GM18873 (cell line): ENCODE data around the gene PLOD3.

ENCODE experiments used
- ATAC-seq: cut with Tn5 transposase; IDR thresholded peaks from one replicate; pipeline ENCODE4 v1.9.1; 2021; ENCODE audit warnings: mild to moderate bottlenecking, moderate library complexity, moderate number of reproducible peaks; ENCODE audit not compliant: unreplicated experiment, low FRiP score

PLOD3 gene

DNA sequence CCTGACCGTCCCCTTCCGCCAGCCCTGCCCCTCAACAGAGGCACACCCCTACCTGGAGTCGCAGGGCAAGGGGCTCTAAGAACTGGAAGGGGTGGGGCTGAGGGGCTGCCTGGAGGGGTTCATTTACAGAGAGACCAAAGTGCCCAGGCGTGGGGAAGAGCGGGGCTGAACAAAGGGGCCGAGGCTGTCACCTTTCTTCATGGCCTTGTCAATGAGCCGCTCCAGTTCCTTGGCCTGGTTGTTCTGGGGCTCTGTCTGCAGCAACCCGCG lies 22.5 kb upstream of the PLOD3 start:
- ATAC-seq, result no peak

DNA sequence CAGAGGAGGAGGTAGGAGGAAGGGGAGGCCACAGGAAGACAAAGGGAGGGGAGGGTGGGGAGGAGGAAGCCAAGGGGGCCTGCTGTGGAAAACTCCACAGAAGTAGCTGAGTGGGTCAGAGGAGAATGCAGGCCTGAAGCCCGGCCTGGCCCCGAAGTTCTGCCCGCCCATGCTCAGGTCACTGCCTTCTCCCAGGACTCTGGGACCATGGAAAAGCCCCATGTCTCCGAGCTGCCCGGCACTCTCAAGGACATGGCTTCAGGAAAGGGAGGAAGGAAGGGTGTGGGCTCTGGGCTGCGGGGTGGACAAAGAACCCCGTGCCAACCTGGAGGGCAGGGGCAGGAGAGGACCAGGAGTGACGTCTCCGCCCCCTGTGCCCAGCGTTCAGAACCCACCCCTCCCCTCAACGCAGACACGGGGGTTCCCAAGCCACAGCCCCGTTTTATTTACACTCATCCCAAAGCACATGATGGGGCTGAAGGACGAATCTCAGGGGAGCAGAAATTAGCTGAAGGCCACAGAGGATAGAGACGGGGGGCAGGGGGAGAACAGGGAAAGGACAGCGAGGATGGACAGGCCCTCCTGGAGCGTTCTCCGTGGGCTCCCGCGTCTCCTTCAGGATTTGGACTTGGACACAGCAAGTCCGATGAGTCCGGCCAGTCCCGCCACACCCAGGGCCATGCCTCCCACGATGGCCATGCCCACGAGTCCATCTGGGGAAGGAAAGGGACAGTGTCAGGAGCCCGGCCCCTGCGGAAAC lies 22.0 kb upstream of the PLOD3 start:
- no peak for ATAC-seq

DNA sequence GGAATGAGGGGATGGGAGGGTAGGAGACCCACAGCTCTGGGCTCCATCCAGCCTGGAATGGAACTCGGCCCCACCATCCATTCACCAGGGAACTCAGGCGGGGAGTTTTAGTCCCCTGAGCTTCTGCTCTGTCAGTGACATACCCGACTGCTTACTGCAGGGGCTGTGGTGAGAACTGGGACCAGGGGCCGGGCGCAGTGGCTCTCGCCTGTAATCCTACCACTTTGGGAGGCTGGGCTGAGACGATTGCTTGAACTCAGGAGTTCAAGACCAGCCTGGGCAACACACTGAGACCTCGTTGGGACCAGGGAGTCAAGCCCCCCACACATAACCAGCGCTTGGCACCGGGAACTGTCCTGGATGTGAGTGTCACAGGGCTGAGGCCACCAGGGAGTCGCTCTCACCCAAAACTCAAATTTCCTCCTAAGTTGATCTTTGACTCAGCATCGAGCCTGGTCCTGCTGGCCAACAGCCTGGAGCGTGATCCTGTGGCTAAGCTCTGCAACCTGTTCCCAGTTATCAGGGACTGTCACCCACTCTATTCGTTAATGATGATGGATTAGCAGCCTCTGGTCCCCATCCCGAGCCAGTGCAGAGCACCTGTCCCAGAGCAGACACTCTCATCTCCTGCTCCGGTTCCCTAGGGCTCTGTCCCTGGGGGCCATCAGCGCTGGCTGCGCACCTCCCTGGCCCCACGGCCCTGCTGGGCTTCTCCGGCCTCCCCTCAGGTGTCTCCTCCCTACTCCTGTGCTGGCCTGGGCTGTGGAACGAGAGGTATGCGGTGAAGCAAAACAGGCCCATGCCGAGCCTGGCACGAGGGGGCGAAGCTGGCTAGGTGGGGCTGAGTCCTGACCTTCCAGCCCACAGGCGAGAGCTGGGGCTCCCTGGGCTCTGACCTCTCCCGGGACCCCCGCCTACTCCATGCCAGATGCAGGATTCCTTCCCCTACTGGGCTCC lies 21.1 kb upstream of the PLOD3 start:
- ATAC-seq, result no peak

DNA sequence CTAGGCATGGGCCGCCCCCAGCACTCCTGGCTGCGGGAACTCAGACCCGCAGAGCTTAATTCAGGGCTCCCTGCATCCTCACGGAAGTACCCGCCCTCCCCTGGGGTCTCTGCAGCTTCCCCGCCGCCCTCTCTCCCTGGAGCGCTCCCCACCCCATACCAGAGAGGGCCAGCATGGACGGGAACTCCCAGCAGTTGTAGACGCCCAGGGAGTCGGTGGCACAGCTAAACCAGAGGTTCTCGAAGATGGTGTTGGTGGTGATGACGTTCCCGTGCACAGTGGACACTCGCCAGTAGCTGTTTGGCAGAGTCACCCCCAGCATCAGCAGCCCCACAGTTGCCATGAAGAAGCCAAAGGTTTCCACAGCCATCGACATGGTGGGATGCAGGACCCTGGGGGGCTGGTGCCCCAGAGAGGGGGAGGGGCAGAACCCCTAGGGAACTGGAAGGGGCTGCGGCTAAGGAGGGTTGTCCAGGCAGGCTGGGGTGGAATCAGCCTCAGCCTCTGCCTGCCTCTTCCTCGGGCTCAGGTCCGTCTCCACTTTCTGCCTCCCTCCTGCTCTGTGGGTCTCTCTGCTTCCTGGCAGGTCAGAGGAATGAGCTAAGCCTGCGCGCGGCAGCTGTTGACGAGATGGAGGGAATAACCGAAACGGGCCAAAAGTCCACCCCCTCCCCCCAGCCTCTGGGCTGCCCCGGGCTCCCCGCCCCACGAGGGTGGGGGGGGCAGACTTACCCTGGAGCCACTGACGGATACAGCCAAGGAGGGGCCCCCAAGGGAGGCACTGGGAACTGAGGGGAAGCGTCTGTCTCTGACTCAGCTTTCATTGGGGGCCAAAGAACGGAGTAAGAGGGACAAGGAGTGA lies 20.1 kb upstream of the PLOD3 start, which contains the start of gene CLDN15:
TSS of gene CLDN15 (minus strand) at position 597 of the 862 bp plus-strand sequence. CDS start at position 376, 221 bp downstream.
- no peak for ATAC-seq

DNA sequence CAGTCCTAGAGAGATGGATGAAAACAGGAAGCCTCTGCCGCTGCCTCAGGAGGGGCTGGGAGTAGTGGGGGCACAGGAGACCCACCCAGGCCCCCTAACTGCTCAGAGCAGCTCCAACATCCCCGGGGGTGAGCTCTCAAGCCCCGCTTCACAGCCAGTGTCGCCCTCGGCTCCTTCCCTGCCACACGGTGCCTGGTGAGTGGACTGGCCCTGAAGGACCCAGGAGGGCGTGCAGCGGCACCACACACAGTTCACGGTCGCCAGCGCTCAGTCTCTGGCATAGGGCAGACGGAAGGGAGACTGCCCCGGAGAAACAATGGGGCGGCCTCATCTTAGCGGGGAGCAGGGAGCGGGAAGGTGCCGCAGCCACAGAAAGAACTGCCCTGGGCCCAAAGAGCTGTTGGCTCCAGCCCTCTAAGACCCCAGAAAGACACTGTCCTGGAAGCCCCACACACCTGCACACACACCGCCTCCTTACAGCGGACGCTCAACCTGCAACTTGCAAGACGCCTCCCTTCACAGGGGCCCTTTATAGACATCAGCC lies 19.0 kb upstream of the PLOD3 start:
- ATAC-seq, result no peak

DNA sequence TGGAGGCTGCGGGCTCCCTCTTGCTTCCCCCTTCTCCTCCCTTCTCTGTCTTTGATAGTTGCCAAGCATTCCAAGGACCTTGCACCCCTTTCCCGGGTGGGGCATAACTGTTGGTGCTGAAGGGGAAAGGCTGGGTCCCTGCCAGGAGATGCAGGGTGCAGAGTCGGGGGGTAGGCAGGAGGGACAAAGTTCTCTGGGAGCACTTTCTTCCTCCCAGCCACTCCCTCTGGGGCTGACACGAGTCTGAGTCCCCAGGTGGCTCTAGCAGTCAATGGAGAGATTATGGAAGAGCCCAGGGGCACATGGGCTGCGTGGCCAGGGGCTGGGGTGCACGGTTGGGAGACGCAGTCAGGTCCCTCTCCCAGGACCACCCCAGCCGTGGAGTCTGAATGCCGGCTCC lies 18.1 kb upstream of the PLOD3 start:
- no peak for ATAC-seq

DNA sequence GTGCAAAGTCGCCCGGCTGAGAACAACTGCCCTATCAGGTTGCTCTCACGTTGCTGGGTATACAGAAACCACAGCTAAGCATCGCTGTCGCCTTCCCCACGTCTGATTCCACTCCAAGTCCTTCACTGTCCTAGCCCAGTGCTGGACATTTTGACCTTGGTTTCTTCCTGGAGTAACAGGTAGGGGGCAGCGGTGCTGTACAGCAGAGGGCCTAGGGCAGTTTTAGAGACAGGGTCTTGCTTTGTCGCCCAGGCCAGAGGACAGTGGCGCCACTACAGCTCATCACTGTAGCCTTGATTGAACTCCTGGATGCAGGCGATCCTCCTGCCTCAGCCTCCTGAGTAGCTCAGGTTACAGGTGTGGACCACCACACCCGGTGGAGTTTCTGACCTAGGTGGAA lies 17.7 kb upstream of the PLOD3 start:
- ATAC-seq, result no peak

DNA sequence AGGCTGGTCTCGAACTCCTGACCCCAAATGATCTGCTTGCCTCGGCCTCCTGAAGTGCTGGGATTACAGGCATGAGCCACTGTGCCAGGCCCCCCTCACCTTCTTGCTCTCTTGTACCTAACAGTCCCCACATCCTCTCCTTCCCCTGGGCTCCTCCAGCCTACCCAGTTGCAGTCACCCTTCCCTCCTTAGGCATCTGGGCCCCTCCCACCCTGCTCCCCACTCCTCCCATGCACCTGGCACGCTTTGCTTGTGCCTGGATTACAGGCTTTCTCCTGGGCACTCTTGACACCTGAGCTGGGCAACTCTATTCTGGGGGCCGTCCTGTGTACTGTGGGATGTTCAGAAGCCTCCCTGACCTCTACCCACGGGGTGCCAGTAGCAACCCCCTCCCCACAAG lies 17.3 kb upstream of the PLOD3 start:
- no peak for ATAC-seq

DNA sequence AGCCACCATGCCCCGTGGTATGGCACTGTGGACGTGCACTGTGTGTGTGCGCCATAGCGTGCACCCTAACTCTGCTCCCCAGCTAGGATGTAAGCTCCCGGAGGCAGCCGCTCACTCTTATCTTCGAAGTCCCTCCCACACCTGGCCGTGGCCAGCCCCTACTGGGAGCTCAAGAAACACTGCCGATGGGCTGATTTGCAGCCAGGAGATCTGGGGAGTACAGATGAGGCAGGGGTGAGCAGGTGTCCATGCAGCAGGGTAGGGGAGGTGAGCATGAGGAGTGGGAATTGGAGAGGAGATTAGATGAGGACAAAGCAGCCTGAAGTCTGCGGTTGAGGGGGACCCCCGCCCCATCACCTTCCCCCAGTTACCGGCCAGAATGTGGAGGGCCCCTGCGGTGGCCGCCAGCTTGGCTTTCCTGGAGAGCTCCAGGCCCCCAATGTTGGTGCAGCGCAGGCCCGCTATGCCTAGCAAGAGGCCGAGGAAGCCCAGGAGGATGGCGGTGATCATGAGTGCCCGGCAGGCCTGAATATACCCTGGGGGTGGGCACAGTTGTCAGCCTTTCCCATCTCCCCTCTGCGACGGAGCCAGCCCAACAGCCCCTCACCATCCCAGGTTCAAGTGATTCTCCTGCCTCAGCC lies 16.6 kb upstream of the PLOD3 start:
- no peak for ATAC-seq

DNA sequence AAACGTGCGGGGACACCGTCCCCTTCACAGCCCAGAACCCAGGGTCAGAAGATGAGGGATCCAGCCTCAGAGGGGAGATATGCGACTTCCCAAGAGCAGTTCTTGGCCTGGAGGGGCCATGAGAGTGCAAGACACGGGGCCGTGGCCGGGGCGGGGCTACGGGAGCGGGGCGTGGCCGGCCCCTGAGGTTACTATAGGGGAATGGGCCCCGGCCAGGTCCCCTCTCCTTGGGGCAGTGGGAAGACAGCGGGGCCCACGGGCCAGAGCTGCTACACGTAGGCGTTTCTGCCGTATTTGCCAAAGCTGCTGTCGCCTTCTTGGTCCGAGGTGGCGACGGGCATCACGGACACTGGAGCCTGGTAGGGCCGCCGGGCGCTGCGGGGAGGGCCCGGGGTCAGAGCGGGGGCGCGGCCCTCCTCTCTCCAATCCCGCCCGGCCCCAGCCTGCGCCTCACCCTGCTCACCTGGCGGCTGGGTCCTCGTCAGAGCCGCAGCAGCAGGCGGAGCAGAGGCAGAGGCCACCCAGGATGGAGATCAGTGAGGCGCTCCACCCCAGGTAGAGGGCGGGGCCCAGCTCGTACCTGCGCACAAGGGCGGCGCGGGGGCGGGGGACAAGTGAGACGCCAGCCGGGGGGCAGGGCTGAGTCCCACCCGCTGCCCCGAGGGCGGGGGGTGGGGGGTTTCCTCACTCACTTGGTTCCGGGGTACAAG lies 14.9 kb upstream of the PLOD3 start:
- no peak for ATAC-seq

DNA sequence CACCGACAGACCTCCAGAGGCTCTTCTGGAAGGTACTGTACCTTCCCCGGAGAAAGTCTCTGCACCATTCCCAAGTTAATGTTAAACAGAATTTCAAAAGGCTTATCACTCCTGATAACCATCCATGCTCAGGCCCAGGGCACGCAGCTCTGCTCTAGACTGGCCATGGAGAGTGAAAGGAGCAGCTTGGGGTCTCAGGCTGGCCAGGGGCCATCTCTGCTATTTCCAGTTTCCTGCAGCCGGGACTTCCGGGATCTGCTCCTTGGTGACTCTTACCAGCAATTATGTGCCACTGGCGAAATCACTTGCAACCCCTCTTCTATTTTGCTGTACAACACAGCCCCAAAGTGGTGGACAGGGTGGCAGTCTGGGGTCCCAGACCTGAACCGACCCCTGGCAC lies 14.3 kb upstream of the PLOD3 start:
- no peak for ATAC-seq

DNA sequence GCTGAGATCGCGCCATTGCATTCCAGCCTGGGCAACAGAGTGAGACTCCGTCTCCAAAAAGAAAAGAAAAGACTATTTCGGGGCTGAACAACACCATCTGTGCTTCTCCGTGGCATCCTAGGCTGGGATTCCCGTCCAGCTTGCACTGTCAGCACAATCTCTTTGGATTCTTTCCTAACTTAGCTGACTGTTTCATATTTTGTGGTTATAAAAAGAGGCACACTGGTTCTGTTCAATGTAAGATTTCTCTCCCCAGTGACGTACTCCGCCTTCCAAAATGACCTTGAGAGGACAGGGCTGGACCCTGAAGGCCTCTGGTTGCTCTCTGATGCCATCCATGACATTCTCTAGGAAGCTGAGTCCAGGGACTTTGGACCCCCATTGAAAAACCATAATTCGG lies 9.3 kb upstream of the PLOD3 start:
- ATAC-seq, result no peak

DNA sequence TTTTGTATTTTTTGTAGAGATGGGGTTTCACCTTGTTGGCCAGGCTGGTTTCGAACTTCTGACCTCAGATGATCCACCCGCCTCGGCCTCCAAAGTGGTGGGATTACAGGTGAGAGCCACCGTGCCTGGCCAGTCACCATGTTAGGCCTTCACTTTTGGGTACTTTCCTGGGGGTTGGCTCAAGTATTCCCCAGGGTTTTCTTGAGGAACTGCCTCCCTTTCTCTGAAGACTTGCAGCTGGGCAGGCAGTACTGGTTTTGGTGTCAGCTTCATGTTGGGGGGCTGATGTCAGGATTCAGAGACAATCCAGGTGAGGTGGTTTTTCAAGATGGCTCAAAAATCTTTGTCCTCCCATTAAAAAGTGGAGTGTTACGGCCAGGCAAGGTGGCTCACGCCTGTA lies 8.3 kb upstream of the PLOD3 start:
- no peak for ATAC-seq

DNA sequence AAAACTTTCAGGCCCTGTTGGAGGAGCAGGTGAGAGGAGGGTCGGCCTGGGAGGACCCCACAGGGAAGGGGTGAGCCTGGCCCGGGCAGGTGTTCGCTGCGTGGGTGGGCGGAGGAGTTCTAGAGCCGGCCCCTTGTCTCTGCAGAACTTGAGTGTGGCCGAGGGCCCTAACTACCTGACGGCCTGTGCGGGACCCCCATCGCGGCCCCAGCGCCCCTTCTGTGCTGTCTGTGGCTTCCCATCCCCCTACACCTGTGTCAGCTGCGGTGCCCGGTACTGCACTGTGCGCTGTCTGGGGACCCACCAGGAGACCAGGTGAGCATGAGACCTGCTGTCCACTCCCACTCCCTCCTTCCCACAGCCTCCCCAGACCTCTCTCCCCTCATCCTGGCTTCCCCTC lies 6.1 kb upstream of the PLOD3 start:
- ATAC-seq, result no peak

DNA sequence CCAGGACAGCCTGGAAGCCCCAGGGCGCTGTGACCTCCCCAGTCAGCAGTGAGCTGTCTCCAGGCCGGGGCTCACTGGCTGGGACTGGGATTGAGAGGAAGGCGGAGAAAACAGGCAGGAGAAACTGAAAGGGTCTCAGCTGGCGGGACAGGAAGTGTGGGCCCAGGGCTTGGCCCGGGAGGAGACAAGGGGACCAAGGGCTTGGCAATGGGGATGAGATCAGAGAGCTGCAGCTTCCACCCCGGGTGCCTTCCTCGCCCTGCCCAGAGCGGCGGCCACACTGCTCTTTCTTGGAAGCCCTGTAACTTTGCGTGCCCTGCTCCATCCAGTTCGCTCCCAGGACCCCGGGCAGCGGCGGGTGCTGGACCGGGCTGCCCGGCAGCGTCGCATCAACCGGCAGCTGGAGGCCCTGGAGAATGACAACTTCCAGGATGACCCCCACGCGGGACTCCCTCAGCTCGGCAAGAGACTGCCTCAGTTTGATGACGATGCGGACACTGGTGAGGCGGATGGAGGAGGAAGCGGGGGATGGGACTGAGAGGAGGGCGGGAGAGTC lies 5.0 kb upstream of the PLOD3 start:
- ATAC-seq, result no peak

DNA sequence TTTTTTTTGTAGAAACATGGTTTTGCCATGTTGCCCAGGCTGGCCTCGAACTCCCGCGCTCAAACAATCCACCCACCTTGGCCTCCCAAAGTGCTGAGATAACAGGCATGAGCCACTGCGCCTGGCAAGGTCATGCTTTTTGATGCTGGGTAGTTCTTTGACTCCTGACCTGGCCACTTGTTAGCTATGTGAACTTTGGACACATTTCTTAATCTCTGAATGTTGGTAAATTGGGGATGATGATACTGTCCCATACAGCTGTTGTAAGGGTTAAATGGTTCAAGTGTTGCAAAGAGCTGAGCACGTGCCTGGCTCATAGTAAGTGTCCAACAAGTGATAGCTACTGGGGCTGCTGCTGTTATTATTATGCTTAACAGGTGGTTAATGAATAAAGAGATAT lies 2.9 kb upstream of the PLOD3 start:
- no peak for ATAC-seq

DNA sequence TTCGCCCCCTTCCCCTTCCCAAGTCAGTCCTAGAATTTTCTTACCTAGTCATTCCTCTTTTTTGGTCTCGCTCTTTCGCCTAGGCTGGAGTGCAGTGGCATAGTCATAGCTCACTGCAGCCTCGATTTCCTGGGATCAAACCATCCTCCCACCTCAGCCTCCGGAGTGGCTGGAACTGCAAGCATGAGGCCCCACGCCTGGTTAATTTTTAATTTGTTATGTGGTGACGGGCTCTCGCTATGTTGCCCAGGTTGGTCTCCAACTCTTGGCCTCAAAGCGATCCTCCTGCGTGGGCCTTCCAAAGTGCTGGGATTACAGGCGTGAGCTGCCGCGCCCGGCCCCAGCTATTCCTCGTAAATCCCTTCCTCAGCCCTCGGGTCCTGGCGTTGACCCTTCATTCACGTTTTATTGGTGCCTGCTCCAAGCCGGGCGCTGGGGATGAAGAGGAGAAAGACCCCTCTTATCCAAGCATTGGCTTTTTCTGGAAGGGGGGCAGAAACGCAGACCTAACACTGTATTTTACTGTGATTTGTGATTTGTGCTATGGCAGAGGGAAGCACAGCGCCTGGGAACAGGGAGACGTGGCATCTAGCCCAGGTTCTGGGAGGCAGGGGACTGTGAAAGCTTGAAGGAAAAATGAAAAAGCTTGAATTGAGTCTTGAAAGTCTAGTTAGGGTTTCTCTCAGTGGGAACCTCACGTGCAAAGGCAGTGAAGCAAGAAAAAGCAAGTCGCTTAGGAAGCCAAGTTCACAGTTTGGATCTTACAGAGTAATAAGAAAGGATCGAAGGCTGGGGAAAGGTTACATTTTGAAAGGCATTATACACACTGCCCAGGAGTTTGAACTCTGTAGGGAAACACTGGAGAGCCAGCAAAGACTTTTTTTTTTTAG lies 1.1 kb upstream of the PLOD3 start:
- peak; percentile 6 for ATAC-seq

DNA sequence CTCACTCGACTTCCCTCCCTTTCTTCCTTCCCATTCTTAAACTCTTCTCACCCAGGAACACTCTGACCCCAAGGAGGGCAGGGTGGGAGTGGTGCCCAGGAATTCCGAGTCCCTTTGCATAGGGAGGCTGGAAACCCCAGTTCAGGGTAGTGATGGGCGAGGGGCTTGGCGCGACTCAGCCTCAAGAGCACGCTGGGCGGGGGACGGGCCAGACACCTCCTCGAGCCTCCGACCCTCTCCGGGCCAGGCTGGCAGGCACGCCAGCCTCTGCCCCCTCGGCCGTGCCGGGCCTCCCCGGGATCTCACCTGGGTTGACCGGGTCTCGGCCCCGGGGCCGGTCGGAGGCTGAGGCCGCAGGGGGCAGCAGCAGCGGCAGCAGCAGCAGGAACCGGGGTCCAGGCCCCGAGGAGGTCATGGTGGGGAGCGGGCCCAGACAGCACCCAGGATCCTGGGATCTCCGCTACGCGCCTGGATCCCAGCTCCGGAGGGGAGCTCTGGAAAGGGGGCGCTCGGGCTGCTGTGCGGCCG lies 457 bp downstream of the PLOD3 start:
- ATAC-seq, result peak; percentile 14
